ENCODE data around the gene ANKRD6. TPM values are rescaled to one million over a fixed set of nuclear protein-coding genes. Genes with fewer than 3 reads are reported as not detected.

The ANKRD6 gene
- total RNA-seq (10.6 TPM), polyA plus RNA-seq (12.3 TPM)
- long read RNA-seq, donor 1, partial matches to known transcripts, result 0 of 1 reads
- long read RNA-seq, donor 1, other reads (novel, unspliced or antisense), result 0 of 1 reads
- long read RNA-seq, donor 2, result 0 reads
- long read RNA-seq, donor 3, partial matches to known transcripts, result 0 of 2 reads
- long read RNA-seq, donor 3, other reads (novel, unspliced or antisense), result 0 of 2 reads
- long read RNA-seq, donor 4, partial matches to known transcripts, result 0 of 1 reads
- long read RNA-seq, donor 4, other reads (novel, unspliced or antisense), result 0 of 1 reads
- long read RNA-seq, donor 5, partial matches to known transcripts, result 53 of 55 reads
- long read RNA-seq, donor 5, other reads (novel, unspliced or antisense), result 0 of 55 reads
- long read RNA-seq, donor 6, partial matches to known transcripts, result 0 of 1 reads
- long read RNA-seq, donor 6, other reads (novel, unspliced or antisense), result 0 of 1 reads
- long read RNA-seq, donor 7, result 0 reads
- long read RNA-seq, donor 8, result 0 reads
- long read RNA-seq, donor 9, result 0 reads
- long read RNA-seq, donor 10, partial matches to known transcripts, result 18 of 19 reads
- long read RNA-seq, donor 10, other reads (novel, unspliced or antisense), result 0 of 19 reads

DNA sequence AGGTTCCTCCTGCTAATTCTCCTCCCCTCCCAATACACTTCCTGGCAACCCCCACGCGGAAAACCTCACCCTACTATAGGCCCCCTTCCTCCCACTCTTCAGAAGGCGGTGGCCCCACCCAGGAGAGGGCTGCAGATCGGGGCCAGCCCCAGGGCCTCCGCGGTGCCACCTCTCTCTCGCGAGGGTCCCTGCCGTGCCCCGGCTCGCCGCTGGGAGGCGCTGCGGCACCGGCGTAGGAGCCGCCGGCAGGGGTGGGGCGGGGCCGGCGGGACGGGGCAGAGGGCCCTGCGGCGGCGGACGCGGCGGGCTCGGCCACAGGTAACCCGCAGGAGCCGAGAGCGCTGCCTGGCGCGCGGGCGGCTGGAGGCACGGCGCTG, at the start of gene ANKRD6:
TSS of gene ANKRD6 (plus strand) at position 278 of the 377 bp plus-strand sequence. CDS start 133,825 bp downstream, outside the sequence.
- H3K4me1 ChIP-seq (ENCODE audit: control insufficient read depth in 2 of 2, insufficient read depth in 2 of 2, low read length in 2 of 2), result peaks cover 3 to 14% of the 10 kb centered on the region in 2 donors
- DNase-seq (ENCODE audit: low read depth in 6 of 9, low spot score in 9 of 9), result peak in 7 of 9 donors; percentile 65 to 87 (median 73)
- under 1% methylated on average over 38 of the region's 38 CpGs for WGBS
- no peak within 1 kb of the TSS for H3K27ac ChIP-seq (ENCODE audit: low read depth in 1 of 2, low read length in 1 of 2)
- H3K36me3 ChIP-seq (ENCODE audit: control insufficient read depth in 2 of 2, insufficient read depth in 2 of 2, low read length in 1 of 2), result no peaks in the 10 kb centered on the region
- no peaks in the 10 kb centered on the region for H3K9me3 ChIP-seq (ENCODE audit: control insufficient read depth in 2 of 2, insufficient read depth in 1 of 2, low read length in 1 of 2)
- peak within 1 kb of the TSS; percentile 49 to 74 for H3K4me3 ChIP-seq (ENCODE audit: low read length in 2 of 2)
- H3K27me3 ChIP-seq (ENCODE audit: control insufficient read depth in 2 of 2, insufficient read depth in 1 of 2, low read length in 1 of 2), result peaks cover 5 to 20% of the 10 kb centered on the region in 2 donors

DNA sequence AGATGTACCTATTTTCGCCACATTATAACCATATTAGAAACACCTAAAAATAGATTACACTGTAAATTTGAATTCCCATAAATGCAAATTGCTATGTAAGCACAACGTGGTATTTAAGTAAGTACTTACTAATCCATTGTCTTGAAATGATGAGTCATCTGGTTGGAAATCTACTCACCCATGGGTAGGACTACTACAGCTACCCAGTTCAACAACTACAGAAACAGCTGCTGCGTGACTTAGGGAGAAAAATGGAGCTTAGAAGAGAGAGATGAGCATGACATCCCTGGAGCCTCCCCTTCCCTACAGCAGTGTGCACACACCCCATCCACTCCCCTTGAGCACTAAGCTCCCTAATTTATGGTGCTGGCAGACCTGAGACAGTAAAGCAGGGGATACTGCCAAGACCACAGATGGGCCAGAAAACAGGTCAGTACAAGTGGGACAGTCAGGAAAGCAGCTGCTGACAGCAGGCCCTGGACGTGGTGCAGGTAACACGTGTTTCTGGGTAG, 47.7 kb upstream of the ANKRD6 start:
- Histone ChIP-seq H3K27ac (ENCODE audit: low read depth in 1 of 2, low read length in 1 of 2) (no peak overlapping the region), H3K4me3 (ENCODE audit: low read length in 2 of 2) (no peak overlapping the region), H3K27me3 (ENCODE audit: control insufficient read depth in 2 of 2, insufficient read depth in 1 of 2, low read length in 1 of 2) (no peaks in the 10 kb centered on the region), H3K9me3 (ENCODE audit: control insufficient read depth in 2 of 2, insufficient read depth in 1 of 2, low read length in 1 of 2) (no peaks in the 10 kb centered on the region), H3K4me1 (ENCODE audit: control insufficient read depth in 2 of 2, insufficient read depth in 2 of 2, low read length in 2 of 2) (no peaks in the 10 kb centered on the region), H3K36me3 (ENCODE audit: control insufficient read depth in 2 of 2, insufficient read depth in 2 of 2, low read length in 1 of 2) (peaks cover 3 to 4% of the 10 kb centered on the region in 2 donors)
- 92% methylated on average over 5 of the region's 5 CpGs for WGBS
- no peak for DNase-seq (ENCODE audit: low read depth in 6 of 9, low spot score in 9 of 9)

DNA sequence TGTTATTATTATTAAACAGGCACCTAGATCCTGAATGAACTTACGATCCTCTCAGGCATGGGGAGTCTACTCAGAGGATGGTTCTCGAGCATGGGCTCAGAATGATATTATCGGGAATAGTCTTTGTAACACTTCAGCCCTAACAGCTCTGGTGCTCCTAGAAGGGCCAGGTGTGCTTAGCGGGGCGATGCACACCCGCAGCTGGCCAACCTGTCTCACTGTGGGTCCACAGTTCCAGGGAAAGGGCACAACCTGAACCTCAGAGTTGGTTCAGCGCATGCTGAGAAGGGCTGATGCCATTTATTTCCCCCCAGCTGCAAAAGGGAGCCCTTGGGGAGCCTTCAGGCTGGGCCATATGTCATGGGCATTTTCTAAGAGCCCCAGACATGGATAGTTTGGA, 47.1 kb upstream of the ANKRD6 start:
- no peak overlapping the region for H3K4me3 ChIP-seq (ENCODE audit: low read length in 2 of 2)
- DNase-seq (ENCODE audit: low read depth in 6 of 9, low spot score in 9 of 9), result no peak
- 98% methylated on average over 7 of the region's 7 CpGs for WGBS
- H3K27me3 ChIP-seq (ENCODE audit: control insufficient read depth in 2 of 2, insufficient read depth in 1 of 2, low read length in 1 of 2), result no peaks in the 10 kb centered on the region
- peak overlapping the region in 1 of 2 donors; percentile 22 for H3K27ac ChIP-seq (ENCODE audit: low read depth in 1 of 2, low read length in 1 of 2)
- H3K36me3 ChIP-seq (ENCODE audit: control insufficient read depth in 2 of 2, insufficient read depth in 2 of 2, low read length in 1 of 2), result peaks cover 3 to 4% of the 10 kb centered on the region in 2 donors
- H3K9me3 ChIP-seq (ENCODE audit: control insufficient read depth in 2 of 2, insufficient read depth in 1 of 2, low read length in 1 of 2), result no peaks in the 10 kb centered on the region
- no peaks in the 10 kb centered on the region for H3K4me1 ChIP-seq (ENCODE audit: control insufficient read depth in 2 of 2, insufficient read depth in 2 of 2, low read length in 2 of 2)

DNA sequence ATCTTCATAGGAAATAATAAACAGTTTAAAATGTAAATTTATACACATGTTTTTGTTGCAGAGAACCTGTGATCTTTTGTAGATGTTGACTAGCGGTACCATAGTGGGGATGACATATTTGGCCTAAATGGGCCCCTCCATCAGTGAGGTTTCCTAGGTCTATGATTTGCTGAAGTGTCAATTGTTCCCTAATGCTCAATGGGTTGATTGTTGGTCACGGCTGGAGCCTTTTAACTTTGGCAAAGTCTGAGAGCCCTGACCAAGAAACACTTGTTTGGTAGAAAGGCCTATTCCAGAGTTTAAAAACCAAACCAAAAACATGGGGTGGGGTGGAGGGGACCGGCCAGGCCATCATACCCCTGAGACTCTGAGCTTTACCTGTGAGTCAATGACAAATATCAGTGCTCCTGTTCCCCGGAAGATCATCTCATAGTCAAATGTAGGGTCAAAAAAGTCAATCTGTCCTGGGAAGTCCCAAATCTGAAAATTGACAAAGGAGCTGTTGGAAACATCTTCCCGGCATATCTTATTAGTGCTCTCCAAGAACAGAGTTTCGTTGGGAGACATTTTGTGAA, 45.9 kb upstream of the ANKRD6 start:
- no peak for DNase-seq (ENCODE audit: low read depth in 6 of 9, low spot score in 9 of 9)
- WGBS, result 98% methylated on average over 6 of the region's 6 CpGs
- no peaks in the 10 kb centered on the region for H3K27me3 ChIP-seq (ENCODE audit: control insufficient read depth in 2 of 2, insufficient read depth in 1 of 2, low read length in 1 of 2)
- no peak overlapping the region for H3K4me3 ChIP-seq (ENCODE audit: low read length in 2 of 2)
- no peaks in the 10 kb centered on the region for H3K4me1 ChIP-seq (ENCODE audit: control insufficient read depth in 2 of 2, insufficient read depth in 2 of 2, low read length in 2 of 2)
- no peaks in the 10 kb centered on the region for H3K9me3 ChIP-seq (ENCODE audit: control insufficient read depth in 2 of 2, insufficient read depth in 1 of 2, low read length in 1 of 2)
- H3K27ac ChIP-seq (ENCODE audit: low read depth in 1 of 2, low read length in 1 of 2), result no peak overlapping the region
- peaks cover 3 to 4% of the 10 kb centered on the region in 2 donors for H3K36me3 ChIP-seq (ENCODE audit: control insufficient read depth in 2 of 2, insufficient read depth in 2 of 2, low read length in 1 of 2)

DNA sequence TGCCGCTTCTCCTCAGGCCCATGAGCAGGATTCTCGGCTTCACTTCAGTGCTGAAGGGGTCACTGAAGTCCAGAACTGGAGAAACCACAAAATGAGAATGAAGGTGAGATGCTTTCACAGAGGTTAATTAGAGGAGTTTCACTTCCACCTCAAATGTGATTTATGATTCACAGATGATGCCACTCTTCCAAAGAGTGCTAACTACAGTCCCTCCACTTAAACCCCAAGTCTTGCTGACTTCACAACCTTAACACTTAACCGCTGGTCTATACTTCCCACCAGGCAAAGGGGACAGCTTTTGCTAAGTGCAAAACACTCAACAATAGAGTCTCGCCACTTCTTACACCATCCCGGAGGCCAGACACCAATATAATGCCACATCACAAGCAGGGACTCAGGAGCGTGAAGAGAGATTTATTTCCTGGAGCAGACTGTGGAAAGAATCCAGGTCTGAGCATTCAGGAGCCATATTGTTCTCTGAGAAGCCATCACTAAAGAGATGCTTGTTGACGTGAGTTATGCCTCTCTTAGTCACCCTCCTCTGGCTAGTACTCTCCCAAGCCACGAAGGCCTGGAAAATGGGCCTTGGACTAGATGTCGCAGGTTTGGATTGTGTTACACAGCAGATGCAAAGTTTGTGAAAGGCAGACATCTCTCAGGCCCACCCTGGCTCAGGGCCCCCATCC, 45.3 kb upstream of the ANKRD6 start:
- Histone ChIP-seq H3K27ac (ENCODE audit: low read depth in 1 of 2, low read length in 1 of 2) (no peak overlapping the region), H3K4me3 (ENCODE audit: low read length in 2 of 2) (no peak overlapping the region), H3K9me3 (ENCODE audit: control insufficient read depth in 2 of 2, insufficient read depth in 1 of 2, low read length in 1 of 2) (no peaks in the 10 kb centered on the region), H3K36me3 (ENCODE audit: control insufficient read depth in 2 of 2, insufficient read depth in 2 of 2, low read length in 1 of 2) (peaks cover 3 to 4% of the 10 kb centered on the region in 2 donors), H3K27me3 (ENCODE audit: control insufficient read depth in 2 of 2, insufficient read depth in 1 of 2, low read length in 1 of 2) (no peaks in the 10 kb centered on the region), H3K4me1 (ENCODE audit: control insufficient read depth in 2 of 2, insufficient read depth in 2 of 2, low read length in 2 of 2) (no peaks in the 10 kb centered on the region)
- 97% methylated on average over 9 of the region's 9 CpGs for WGBS
- DNase-seq (ENCODE audit: low read depth in 6 of 9, low spot score in 9 of 9), result no peak

DNA sequence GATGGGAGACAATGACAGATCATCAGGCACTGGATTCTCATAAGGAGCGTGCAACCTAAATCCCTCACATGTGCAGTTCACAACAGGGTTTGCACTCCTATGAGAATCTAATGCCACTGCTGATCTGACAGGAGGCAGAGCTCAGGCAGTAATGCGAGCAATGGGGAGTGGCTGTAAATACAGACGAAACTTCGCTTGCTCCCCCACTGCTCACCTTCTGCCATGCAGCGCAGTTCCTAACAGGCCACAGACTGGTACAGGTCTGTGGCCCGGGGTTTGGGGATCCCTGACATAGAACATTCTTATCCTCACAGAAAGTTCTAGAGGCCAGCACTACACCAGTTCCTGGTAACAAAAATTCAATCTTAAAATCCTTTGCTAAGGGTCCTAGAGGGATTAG, 44.1 kb upstream of the ANKRD6 start:
- Histone ChIP-seq H3K4me3 (ENCODE audit: low read length in 2 of 2) (no peak overlapping the region), H3K9me3 (ENCODE audit: control insufficient read depth in 2 of 2, insufficient read depth in 1 of 2, low read length in 1 of 2) (no peaks in the 10 kb centered on the region), H3K36me3 (ENCODE audit: control insufficient read depth in 2 of 2, insufficient read depth in 2 of 2, low read length in 1 of 2) (peaks cover 3 to 4% of the 10 kb centered on the region in 2 donors), H3K4me1 (ENCODE audit: control insufficient read depth in 2 of 2, insufficient read depth in 2 of 2, low read length in 2 of 2) (no peaks in the 10 kb centered on the region), H3K27me3 (ENCODE audit: control insufficient read depth in 2 of 2, insufficient read depth in 1 of 2, low read length in 1 of 2) (no peaks in the 10 kb centered on the region), H3K27ac (ENCODE audit: low read depth in 1 of 2, low read length in 1 of 2) (no peak overlapping the region)
- DNase-seq (ENCODE audit: low read depth in 6 of 9, low spot score in 9 of 9), result no peak
- 98% methylated on average over 6 of the region's 6 CpGs for WGBS

DNA sequence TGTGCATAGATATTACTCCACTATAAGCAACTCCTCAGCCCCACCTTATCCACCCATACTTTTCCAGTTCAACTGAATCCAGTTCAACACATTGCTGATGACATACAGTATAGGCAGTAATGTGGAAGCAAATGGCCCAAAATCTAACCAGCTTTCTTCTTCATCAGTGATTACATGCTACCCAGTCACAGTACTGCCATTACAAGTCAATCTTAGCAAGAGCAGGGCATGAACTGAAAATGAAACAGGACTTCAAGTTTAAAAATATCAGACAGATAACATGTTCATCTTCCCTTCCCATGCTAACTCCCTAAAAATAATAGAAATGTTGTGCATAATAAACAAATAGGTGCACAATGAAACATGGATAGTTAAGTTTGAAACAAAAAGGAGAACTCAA, 40.1 kb upstream of the ANKRD6 start:
- Histone ChIP-seq H3K27me3 (ENCODE audit: control insufficient read depth in 2 of 2, insufficient read depth in 1 of 2, low read length in 1 of 2) (no peaks in the 10 kb centered on the region), H3K27ac (ENCODE audit: low read depth in 1 of 2, low read length in 1 of 2) (no peak overlapping the region), H3K4me1 (ENCODE audit: control insufficient read depth in 2 of 2, insufficient read depth in 2 of 2, low read length in 2 of 2) (no peaks in the 10 kb centered on the region), H3K9me3 (ENCODE audit: control insufficient read depth in 2 of 2, insufficient read depth in 1 of 2, low read length in 1 of 2) (peaks cover 0 to 4% of the 10 kb centered on the region in 2 donors), H3K36me3 (ENCODE audit: control insufficient read depth in 2 of 2, insufficient read depth in 2 of 2, low read length in 1 of 2) (no peaks in the 10 kb centered on the region), H3K4me3 (ENCODE audit: low read length in 2 of 2) (no peak overlapping the region)
- DNase-seq (ENCODE audit: low read depth in 6 of 9, low spot score in 9 of 9), result no peak

DNA sequence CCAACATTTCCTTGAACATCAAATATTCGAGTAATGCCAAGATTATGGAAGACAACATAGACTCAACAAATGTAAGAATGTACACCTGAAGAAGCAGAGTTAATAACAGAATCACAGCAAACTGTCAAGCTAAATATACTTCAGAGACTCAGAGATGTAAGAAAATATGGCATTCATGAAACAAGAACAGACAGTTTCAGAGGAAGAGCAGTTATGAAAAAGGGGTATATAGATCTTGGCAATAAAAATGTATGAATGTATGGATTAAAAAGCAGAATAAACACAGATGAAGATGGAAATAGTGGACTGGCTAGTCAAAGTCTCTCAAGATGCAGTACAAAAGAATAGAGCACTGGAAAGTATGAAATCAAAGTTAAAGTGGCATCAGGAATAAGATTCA, 39.3 kb upstream of the ANKRD6 start:
- Histone ChIP-seq H3K27ac (ENCODE audit: low read depth in 1 of 2, low read length in 1 of 2) (no peak overlapping the region), H3K9me3 (ENCODE audit: control insufficient read depth in 2 of 2, insufficient read depth in 1 of 2, low read length in 1 of 2) (peaks cover 0 to 4% of the 10 kb centered on the region in 2 donors), H3K4me1 (ENCODE audit: control insufficient read depth in 2 of 2, insufficient read depth in 2 of 2, low read length in 2 of 2) (no peaks in the 10 kb centered on the region), H3K27me3 (ENCODE audit: control insufficient read depth in 2 of 2, insufficient read depth in 1 of 2, low read length in 1 of 2) (no peaks in the 10 kb centered on the region), H3K36me3 (ENCODE audit: control insufficient read depth in 2 of 2, insufficient read depth in 2 of 2, low read length in 1 of 2) (no peaks in the 10 kb centered on the region), H3K4me3 (ENCODE audit: low read length in 2 of 2) (no peak overlapping the region)
- 98% methylated on average over 1 of the region's 1 CpG for WGBS
- no peak for DNase-seq (ENCODE audit: low read depth in 6 of 9, low spot score in 9 of 9)

Data from thymus (tissue), 14 donors.